HG02884 (cell line): ENCODE results near the gene MACF1.
A peak's percentile ranks its signal among the peaks of the same experiment; 100 is the strongest.

Experiments
- ATAC-seq: cut with Tn5 transposase; IDR thresholded peaks from one replicate; pipeline ENCODE4 v1.9.1; 2021; ENCODE audit warnings: mild to moderate bottlenecking, moderate library complexity; ENCODE audit not compliant: unreplicated experiment

MACF1 gene

GRCh38 chr1:39255222-39255621 is 50.7 kb downstream of the MACF1 start:
- no peak for ATAC-seq

- ATAC-seq = no peak
These were observed 53.8 kb downstream of the MACF1 start for GRCh38 chr1:39258146-39258924.

- no peak for ATAC-seq
These were observed 54.4 kb downstream of the MACF1 start for GRCh38 chr1:39258925-39259244.

- no peak for ATAC-seq
These were observed 57.3 kb downstream of the MACF1 start for GRCh38 chr1:39261712-39262221.

GRCh38 chr1:39262802-39263201 is 58.3 kb downstream of the MACF1 start:
- no peak for ATAC-seq

- no peak for ATAC-seq
These were observed 61.8 kb downstream of the MACF1 start for GRCh38 chr1:39266269-39266668.

- ATAC-seq = no peak
These were observed 62.3 kb downstream of the MACF1 start for GRCh38 chr1:39266792-39267191.

- no peak for ATAC-seq
These were observed 63.7 kb downstream of the MACF1 start for GRCh38 chr1:39268112-39268581.

GRCh38 chr1:39268906-39269305 is 64.4 kb downstream of the MACF1 start:
- ATAC-seq = no peak

- no peak for ATAC-seq
These were observed 64.9 kb downstream of the MACF1 start for GRCh38 chr1:39269349-39269748.

GRCh38 chr1:39269791-39270342 is 65.4 kb downstream of the MACF1 start:
- ATAC-seq = peak; percentile 61

GRCh38 chr1:39270368-39270767 is 65.9 kb downstream of the MACF1 start:
- ATAC-seq = no peak

- peak; percentile 47 for ATAC-seq
These were observed 67.7 kb downstream of the MACF1 start for GRCh38 chr1:39272027-39272797.

GRCh38 chr1:39272798-39273469 is 68.4 kb downstream of the MACF1 start:
- ATAC-seq = no peak

GRCh38 chr1:39275836-39276507 is 71.5 kb downstream of the MACF1 start:
- ATAC-seq = no peak

GRCh38 chr1:39277879-39278278 is 73.4 kb downstream of the MACF1 start:
- no peak for ATAC-seq

GRCh38 chr1:39282537-39283216 is 78.2 kb downstream of the MACF1 start:
- no peak for ATAC-seq

GRCh38 chr1:39283858-39284257 is 79.4 kb downstream of the MACF1 start:
- ATAC-seq = no peak

- no peak for ATAC-seq
These were observed 83.0 kb downstream of the MACF1 start for GRCh38 chr1:39287541-39287940.
